ENCODE results near the gene LAMTOR3.
A peak's percentile ranks its signal among the peaks of the same experiment; 100 is the strongest.

Gene LAMTOR3

GRCh38 chr4:99885063-99885664, 9.1 kb downstream of the LAMTOR3 start:
- TF ChIP-seq CTCF (IDR thresholded peaks at IDR 0.05): peak; percentile 65

- TF ChIP-seq CTCF (IDR thresholded peaks at IDR 0.05): no peak
These were observed 14.8 kb downstream of the LAMTOR3 start for GRCh38 chr4:99879458-99879857.

- TF ChIP-seq CTCF (IDR thresholded peaks at IDR 0.05): no peak
These were observed 15.6 kb downstream of the LAMTOR3 start for GRCh38 chr4:99878604-99879003.

GRCh38 chr4:99876946-99877345, 17.3 kb downstream of the LAMTOR3 start:
- no peak for TF ChIP-seq CTCF (IDR thresholded peaks at IDR 0.05)

DNA sequence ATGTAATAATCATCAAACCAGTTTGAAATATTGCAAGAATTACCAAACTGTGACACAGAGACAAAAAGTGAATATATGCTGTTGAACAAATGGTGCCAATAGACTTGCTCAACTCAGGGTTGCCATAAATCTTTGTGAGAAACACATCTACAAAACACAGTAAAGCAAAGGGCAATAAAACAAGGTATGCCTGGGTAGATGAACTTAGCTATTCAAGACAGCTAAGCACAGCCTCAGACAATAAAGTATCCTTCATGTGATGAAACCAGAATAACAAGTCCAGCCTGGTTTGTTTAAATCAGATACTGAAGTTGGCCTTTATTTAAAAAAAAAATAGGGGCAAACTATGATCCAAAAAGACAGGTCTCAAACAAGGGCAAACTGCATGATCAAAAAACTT, 19.2 kb downstream of the LAMTOR3 start:
- TF ChIP-seq CTCF (IDR thresholded peaks at IDR 0.05): no peak

DNA sequence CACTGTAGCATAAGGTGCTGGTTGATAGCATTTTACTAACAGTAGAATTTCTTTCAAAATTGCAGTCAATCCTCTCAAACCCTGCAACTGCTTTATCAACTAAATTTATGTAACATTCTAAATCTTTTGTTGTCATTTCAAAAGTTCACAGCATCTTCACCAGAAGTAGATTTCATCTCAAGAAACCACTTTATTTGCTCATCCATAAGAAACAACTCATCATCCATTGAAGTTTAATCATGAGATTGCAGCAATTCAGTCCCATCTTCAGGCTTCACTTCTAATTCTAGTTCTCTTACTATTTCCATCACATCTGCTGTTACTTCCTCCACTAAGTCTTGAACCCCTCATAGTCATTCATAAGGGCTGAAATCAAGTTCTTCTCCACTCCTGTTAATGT, 21.7 kb downstream of the LAMTOR3 start:
- no peak for TF ChIP-seq CTCF (IDR thresholded peaks at IDR 0.05)

DNA sequence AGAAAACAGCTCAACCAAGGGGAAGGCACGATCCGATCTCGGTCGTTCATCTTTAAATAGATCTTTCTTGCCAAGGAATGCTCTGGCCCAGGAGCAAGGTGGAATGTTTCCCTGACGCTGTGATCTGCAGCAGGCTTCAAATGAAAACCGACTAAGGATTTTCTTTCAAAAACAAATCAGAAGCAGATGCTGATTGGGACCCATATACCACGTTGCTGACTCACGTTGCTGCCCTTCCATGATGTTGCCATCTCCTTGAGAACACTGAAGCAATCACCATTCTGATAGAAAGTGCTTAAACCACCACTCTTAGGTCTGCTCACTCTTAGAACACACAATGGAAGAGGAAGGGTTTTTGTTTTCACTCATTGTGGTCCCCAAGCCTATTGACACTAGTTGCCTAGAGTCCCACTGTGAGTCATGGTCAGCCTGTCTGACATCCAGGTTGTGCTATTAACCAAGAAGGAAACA, 26.1 kb downstream of the LAMTOR3 start:
- TF ChIP-seq CTCF (IDR thresholded peaks at IDR 0.05): no peak

GRCh38 chr4:99863804-99864203, 30.4 kb downstream of the LAMTOR3 start:
- no peak for TF ChIP-seq CTCF (IDR thresholded peaks at IDR 0.05)

All from LNCAP (cell line).